HepG2 (cell line): ENCODE data around the gene CD300LD. TPM values are rescaled to one million over a fixed set of nuclear protein-coding genes. Genes with fewer than 3 reads are reported as not detected.
"Not testable (repeated sequence)": the region's sequence is repeated elsewhere in the genome, so short reads cannot be mapped to it uniquely, and the experiment has no call there.

Experiments
- ATAC-seq: fragments of 200-7000 bp; cut with Tn5 transposase; 3 replicates; pipeline ENCODE4 v1.9.1; 2020; ENCODE audit warnings: mild to moderate bottlenecking, moderate library complexity
- BruUV-seq: library from RNA; stranded (reverse); fragments of 400-500 nt; replicated peaks from 2 replicates; lab custom pipeline; 2021; lab: Mats Ljungman, UMichigan
- CTCF ChIA-PET: fragments of 300-600 bp; formaldehyde crosslinking; extraction: SDS; loops from one replicate; lab custom pipeline; 2021; ENCODE audit warnings: low total read pairs, inconsistent platforms, low intra/inter-chr PET ratio; lab: Yijun Ruan, JAX
- POLR2A ChIA-PET: fragments of 350-600 bp; sonication (Branson Sonifier 250); formaldehyde crosslinking; loops from one replicate; lab custom pipeline; 2020; ENCODE audit warnings: antibody characterized with exemption, inconsistent platforms; lab: Yijun Ruan, JAX
- DNase-seq: peaks from one replicate; pipeline ENCODE4 v3.0.0-alpha.2; 2015; ENCODE audit warnings: low spot score
- FAIRE-seq: peaks from 3 replicates; lab custom pipeline; 2011; peaks lifted over from hg19 to GRCh38; lab: Jason Lieb, UNC
- H2AFZ ChIP-seq: one replicate; pipeline ENCODE4 v1.6.1; 2011; ENCODE audit warnings: low read length, inconsistent platforms
- H3K27ac ChIP-seq: fragments of 300-600 bp; 3 replicates; pipeline ENCODE4 v1.8.0; 2011; ENCODE audit warnings: mixed run types, mild to moderate bottlenecking, mixed read lengths, low read length, inconsistent platforms; ENCODE audit not compliant: insufficient read depth; ENCODE audit errors: extremely low read length
- H3K27me3 ChIP-seq, 2 experiments: fragments of 200-600 bp in 1 of 2; 2 replicates in 1 of 2; 3 replicates in 1 of 2; pipeline versions ENCODE4 v1.6.0 to v1.8.0; 2011; ENCODE audit warnings: low read length in 2 of 2, mild to moderate bottlenecking in 2 of 2, moderate library complexity in 2 of 2, inconsistent platforms in 1 of 2; ENCODE audit not compliant: insufficient read depth in 2 of 2, control insufficient read depth in 1 of 2
- H3K36me3 ChIP-seq, 2 experiments: fragments of 200-600 bp in 1 of 2; replicated peaks in 1 of 2; 2 replicates in 1 of 2; 3 replicates in 1 of 2; pipeline versions ENCODE4 v1.5.1 to v1.8.0; 2011; ENCODE audit warnings: low read length in 2 of 2, inconsistent platforms in 1 of 2; ENCODE audit not compliant: insufficient read depth in 2 of 2, control insufficient read depth in 1 of 2
- H3K4me1 ChIP-seq: 2 replicates; pipeline ENCODE4 v1.5.1; 2012; ENCODE audit warnings: low read length, inconsistent platforms; ENCODE audit not compliant: insufficient read depth
- H3K4me2 ChIP-seq: 2 replicates; pipeline ENCODE4 v1.6.0; 2011; ENCODE audit warnings: low read depth, low read length, inconsistent platforms
- H3K4me3 ChIP-seq, 3 experiments: fragments of 200-600 bp in 1 of 3; sonication (generic), shearing (Covaris generic) in 1 of 3; replicated peaks in 1 of 3; 2 replicates each; pipeline ENCODE4 v1.5.1; 2011 to 2016; ENCODE audit warnings: low read length in 3 of 3, inconsistent platforms in 2 of 3, low read depth in 2 of 3, mild to moderate bottlenecking in 2 of 3, control low read depth in 1 of 3, mixed read lengths in 1 of 3; ENCODE audit not compliant: insufficient read depth in 1 of 3
- H3K79me2 ChIP-seq: one replicate; pipeline ENCODE4 v1.6.1; 2011; ENCODE audit warnings: low read length, inconsistent platforms; ENCODE audit not compliant: insufficient read depth
- H3K9ac ChIP-seq: 2 replicates; pipeline ENCODE4 v1.6.0; 2011; ENCODE audit warnings: mild to moderate bottlenecking, low read depth, low read length, inconsistent platforms; ENCODE audit not compliant: insufficient read depth
- H3K9me3 ChIP-seq: 2 replicates; pipeline ENCODE4 v1.5.1; 2012; ENCODE audit warnings: mild to moderate bottlenecking, low read length
- H4K20me1 ChIP-seq: 2 replicates; pipeline ENCODE4 v1.6.0; 2011; ENCODE audit warnings: inconsistent platforms, mild to moderate bottlenecking, low read length, moderate library complexity; ENCODE audit not compliant: insufficient read depth
- DPF2 ChIP-seq: sonication (generic); formaldehyde crosslinking; IDR thresholded peaks from 2 replicates; pipeline ENCODE4 v1.4.0; 2020; ENCODE audit warnings: mild to moderate bottlenecking, low read depth, missing genetic modification reagents, borderline replicate concordance
- JUNB ChIP-seq: sonication (generic); formaldehyde crosslinking; IDR thresholded peaks from 2 replicates; pipeline ENCODE4 v1.8.0; 2022; ENCODE audit warnings: missing genetic modification reagents, mild to moderate bottlenecking, borderline replicate concordance
- SMAD1 ChIP-seq: sonication (generic); formaldehyde crosslinking; IDR thresholded peaks from 2 replicates; pipeline ENCODE4 v1.4.0; 2020; ENCODE audit warnings: missing genetic modification reagents, low read depth, mild to moderate bottlenecking, borderline replicate concordance
- ZBTB3 ChIP-seq: sonication (generic); formaldehyde crosslinking; IDR thresholded peaks from 2 replicates; pipeline ENCODE4 v1.4.0; 2020; ENCODE audit warnings: low read depth, mild to moderate bottlenecking, moderate library complexity, missing genetic modification reagents, borderline replicate concordance
- ZFP90 ChIP-seq: sonication (generic); formaldehyde crosslinking; IDR thresholded peaks from 2 replicates; pipeline ENCODE4 v1.8.0; 2022; ENCODE audit warnings: missing genetic modification reagents, mild to moderate bottlenecking, inconsistent platforms, borderline replicate concordance
- ZHX2 ChIP-seq, 2 experiments: sonication (generic) in 1 of 2; formaldehyde crosslinking in 1 of 2; IDR thresholded peaks; 2 replicates each; pipeline versions ENCODE4 v1.6.1 to v1.9.0; 2014 to 2022; ENCODE audit warnings: antibody characterized with exemption in 1 of 2, borderline replicate concordance in 1 of 2, inconsistent platforms in 1 of 2, low read depth in 1 of 2, missing genetic modification reagents in 1 of 2
- in situ Hi-C: cut with HindIII; loops from 2 replicates; pipeline ENCODE4 v1.10.0; 2017; ENCODE audit warnings: low pct_unique_long_range_greater_than_20kb; ENCODE audit not compliant: extremely low pct_ligation_motif_present
- intact Hi-C: fragments of 100-400 bp; cut with micrococcal nuclease; formaldehyde crosslinking; loops from one replicate; pipeline ENCODE4 v1.10.0; 2022; ENCODE audit not compliant: unreplicated experiment
- polyA plus RNA-seq, 8 experiments: library from polyadenylated mRNA; depleted of rRNA in 3 of 8; stranded (reverse) in 7 of 8; unstranded in 1 of 8; fragments of >200 nt; fragmentation: Illumina TruSeq in 4 of 8; extraction: Trizol in 4 of 8; gene quantifications; 2 replicates each; pipeline versions ENCODE4 v1.2.1 to v1.2.3, GENCODE V29; 2011 to 2016; ENCODE audit warnings: low read depth in 4 of 8, missing spikeins in 1 of 8, mixed read lengths in 1 of 8; ENCODE audit not compliant: insufficient read depth in 1 of 8
- total RNA-seq, 5 experiments: library from RNA; depleted of rRNA; stranded (reverse); fragments of >200 nt; fragmentation: Illumina TruSeq; extraction: Trizol; gene quantifications; 2 replicates each; pipeline ENCODE4 v1.2.3, GENCODE V29; 2016; ENCODE audit warnings: low read depth in 1 of 5
- TF ChIP-seq, protein P1 (sequence below): sonication (generic); formaldehyde crosslinking; IDR thresholded peaks from 2 replicates; pipeline ENCODE4 v1.5.0; 2020; ENCODE audit warnings: mild to moderate bottlenecking, missing genetic modification reagents
- TF ChIP-seq, protein P2 (sequence below): sonication (generic); formaldehyde crosslinking; IDR thresholded peaks from 2 replicates; pipeline ENCODE4 v1.4.0; 2020; ENCODE audit warnings: mild to moderate bottlenecking, low read depth, missing genetic modification reagents

CD300LD gene
- total and polyA plus RNA-seq, 2 of the 13 experiments (the other 11 are each of a cell fraction or from before 2014, with no cell fraction given) = not detected

- TF ChIP-seq ZHX2 (IDR thresholded peaks at IDR 0.05; ENCODE audit: low read depth) (no peak), ZHX2 (CRISPR knock-in tag; IDR thresholded peaks at IDR 0.05; ENCODE audit: borderline replicate concordance) (no peak), ZBTB3 (CRISPR knock-in tag) (no peak), JUNB (no peak), SMAD1 (CRISPR knock-in tag) (no peak), ZFP90 (no peak), DPF2 (CRISPR knock-in tag) (no peak)
- TF ChIP-seq, protein P1, sequence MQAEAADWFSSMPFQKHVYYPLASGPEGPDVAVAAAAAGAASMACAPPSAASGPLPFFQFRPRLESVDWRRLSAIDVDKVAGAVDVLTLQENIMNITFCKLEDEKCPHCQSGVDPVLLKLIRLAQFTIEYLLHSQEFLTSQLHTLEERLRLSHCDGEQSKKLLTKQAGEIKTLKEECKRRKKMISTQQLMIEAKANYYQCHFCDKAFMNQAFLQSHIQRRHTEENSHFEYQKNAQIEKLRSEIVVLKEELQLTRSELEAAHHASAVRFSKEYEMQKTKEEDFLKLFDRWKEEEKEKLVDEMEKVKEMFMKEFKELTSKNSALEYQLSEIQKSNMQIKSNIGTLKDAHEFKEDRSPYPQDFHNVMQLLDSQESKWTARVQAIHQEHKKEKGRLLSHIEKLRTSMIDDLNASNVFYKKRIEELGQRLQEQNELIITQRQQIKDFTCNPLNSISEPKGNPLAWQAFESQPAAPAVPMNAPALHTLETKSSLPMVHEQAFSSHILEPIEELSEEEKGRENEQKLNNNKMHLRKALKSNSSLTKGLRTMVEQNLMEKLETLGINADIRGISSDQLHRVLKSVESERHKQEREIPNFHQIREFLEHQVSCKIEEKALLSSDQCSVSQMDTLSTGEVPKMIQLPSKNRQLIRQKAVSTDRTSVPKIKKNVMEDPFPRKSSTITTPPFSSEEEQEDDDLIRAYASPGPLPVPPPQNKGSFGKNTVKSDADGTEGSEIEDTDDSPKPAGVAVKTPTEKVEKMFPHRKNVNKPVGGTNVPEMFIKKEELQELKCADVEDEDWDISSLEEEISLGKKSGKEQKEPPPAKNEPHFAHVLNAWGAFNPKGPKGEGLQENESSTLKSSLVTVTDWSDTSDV = no peak
- TF ChIP-seq, protein P2, sequence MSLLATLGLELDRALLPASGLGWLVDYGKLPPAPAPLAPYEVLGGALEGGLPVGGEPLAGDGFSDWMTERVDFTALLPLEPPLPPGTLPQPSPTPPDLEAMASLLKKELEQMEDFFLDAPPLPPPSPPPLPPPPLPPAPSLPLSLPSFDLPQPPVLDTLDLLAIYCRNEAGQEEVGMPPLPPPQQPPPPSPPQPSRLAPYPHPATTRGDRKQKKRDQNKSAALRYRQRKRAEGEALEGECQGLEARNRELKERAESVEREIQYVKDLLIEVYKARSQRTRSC (CRISPR knock-in tag) = no peak
- TF ChIP-seq, all 625 proteins: peak for 0
These were observed 17.5 kb downstream of the CD300LD start (continued) for GRCh38 chr17:74574489-74575142.

- in situ Hi-C loops, H3K9me3 ChIP-seq, H4K20me1 ChIP-seq, CTCF ChIA-PET, H3K4me3 ChIP-seq, H3K36me3 ChIP-seq, POLR2A ChIA-PET, ATAC-seq, H3K9ac ChIP-seq, DNase-seq, H2AFZ ChIP-seq, H3K4me2 ChIP-seq, FAIRE-seq, BruUV-seq, H3K79me2 ChIP-seq, H3K27ac ChIP-seq, intact Hi-C loops, H3K4me1 ChIP-seq: not testable (repeated sequence)
- H3K27me3 ChIP-seq = peaks cover 2 to 27% of the 10 kb centered on the region in 2 experiments
These were observed 18.4 kb downstream of the CD300LD start for GRCh38 chr17:74573635-74574034.
